SU-DHL-6 (cell line): ENCODE data around the gene AHSA1.

Experiments used
- H2AFZ ChIP-seq: fragments of 200-600 bp; sonication (generic); 2 replicates; pipeline ENCODE4 v1.6.1; 2014; ENCODE audit warnings: low read depth, mild to moderate bottlenecking, moderate library complexity, mixed read lengths, antibody characterized with exemption, low read length; ENCODE audit not compliant: severe bottlenecking
- H3F3A ChIP-seq: fragments of 200-600 bp; shearing (Covaris generic); 2 replicates; pipeline ENCODE4 v1.6.0; 2016; ENCODE audit warnings: antibody characterized with exemption, mild to moderate bottlenecking; ENCODE audit not compliant: insufficient read depth
- H3K27ac ChIP-seq: fragments of 200-600 bp; sonication (generic); 2 replicates; pipeline ENCODE4 v1.5.1; 2016; ENCODE audit warnings: low read depth, mild to moderate bottlenecking, low read length, moderate library complexity, mixed read lengths
- H3K27me3 ChIP-seq: fragments of 200-600 bp; sonication (generic), shearing (Covaris generic); 2 replicates; pipeline ENCODE4 v1.6.0; 2014; ENCODE audit warnings: mild to moderate bottlenecking, low read length
- H3K36me3 ChIP-seq: fragments of 200-600 bp; sonication (generic); 2 replicates; pipeline ENCODE4 v1.6.1; 2014; ENCODE audit warnings: mild to moderate bottlenecking, low read length, mixed read lengths
- H3K4me2 ChIP-seq: fragments of 300-600, 200-600 bp; shearing (Covaris generic), sonication (generic); 2 replicates; pipeline ENCODE4 v1.6.0; 2014; ENCODE audit warnings: low read length, low read depth, mild to moderate bottlenecking; ENCODE audit not compliant: poor library complexity, severe bottlenecking
- H3K4me3 ChIP-seq: fragments of 200-600 bp; sonication (generic); 2 replicates; pipeline ENCODE4 v1.5.1; 2014; ENCODE audit warnings: antibody characterized with exemption, low read length, mild to moderate bottlenecking, mixed read lengths; ENCODE audit not compliant: insufficient read depth, poor library complexity, severe bottlenecking
- H3K79me2 ChIP-seq: fragments of 200-600 bp; sonication (generic); 2 replicates; pipeline ENCODE4 v1.6.1; 2014; ENCODE audit warnings: mild to moderate bottlenecking, low read length, moderate library complexity; ENCODE audit not compliant: insufficient read depth
- H3K9ac ChIP-seq: fragments of 200-600 bp; sonication (generic); 2 replicates; pipeline ENCODE4 v1.7.0; 2014; ENCODE audit warnings: mild to moderate bottlenecking, low read length
- H3K9me2 ChIP-seq: fragments of 200-600 bp; sonication (generic); replicated peaks from 2 replicates; pipeline ENCODE4 v1.6.1; 2014; ENCODE audit warnings: low read length; ENCODE audit not compliant: insufficient read depth
- H3K9me3 ChIP-seq: fragments of 200-600 bp; sonication (generic); 2 replicates; pipeline ENCODE4 v1.6.1; 2014; ENCODE audit warnings: low read length, mixed read lengths; ENCODE audit not compliant: insufficient read depth
- H4K20me1 ChIP-seq: fragments of 200-600 bp; sonication (generic); 2 replicates; pipeline ENCODE4 v1.6.1; 2014; ENCODE audit warnings: low read depth, mild to moderate bottlenecking, antibody characterized with exemption, low read length, moderate library complexity, mixed read lengths
- EZH2phosphoT487 ChIP-seq: fragments of 200-600 bp; sonication (generic), shearing (Covaris generic); conservative IDR thresholded peaks from 2 replicates; pipeline ENCODE4 v1.6.1; 2018; ENCODE audit warnings: mild to moderate bottlenecking, antibody characterized with exemption, low read length, moderate library complexity, mixed read lengths
- TF ChIP-seq, protein P1 (sequence below): fragments of 200-600 bp; sonication (generic); IDR thresholded peaks from one replicate; pipeline ENCODE4 v1.5.1; 2017; ENCODE audit warnings: antibody characterized with exemption, mild to moderate bottlenecking, low read length, moderate library complexity; ENCODE audit not compliant: insufficient read depth, poor library complexity, severe bottlenecking

AHSA1 gene

DNA sequence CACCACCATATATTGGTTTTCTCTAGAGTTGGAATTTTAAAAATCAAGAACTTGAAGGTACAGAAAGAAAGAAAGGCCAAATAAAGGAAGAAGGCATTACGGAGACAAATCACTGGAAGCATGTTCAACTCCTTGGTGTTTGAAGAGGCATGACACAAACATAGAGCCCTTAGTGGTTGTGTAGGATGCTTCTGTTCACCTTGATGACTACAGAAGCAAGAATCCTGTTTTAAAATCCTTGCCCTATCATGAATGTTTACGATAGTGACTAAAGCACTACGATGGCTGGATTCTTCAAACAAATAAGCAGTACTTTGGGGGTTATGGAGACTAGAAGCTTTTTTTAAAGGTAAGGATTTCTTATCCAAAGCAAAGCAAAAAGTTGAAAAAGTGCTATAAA, 51.0 kb downstream of the AHSA1 start:
- Histone ChIP-seq H2AFZ (no peak overlapping the region), H3K9me2 (no peaks in the 10 kb centered on the region), H3K4me3 (no peak overlapping the region), H3K79me2 (no peaks in the 10 kb centered on the region), H3K27ac (no peak overlapping the region), H4K20me1 (no peaks in the 10 kb centered on the region), H3K9ac (no peak overlapping the region), H3K36me3 (0 out of 2 replicates have a peak, but pooled peaks cover 5% of the 10 kb centered on the region), H3K27me3 (no peaks in the 10 kb centered on the region), H3K4me2 (no peak overlapping the region), H3F3A (no peaks in the 10 kb centered on the region), H3K9me3 (no peaks in the 10 kb centered on the region)
- TF ChIP-seq, protein P1, sequence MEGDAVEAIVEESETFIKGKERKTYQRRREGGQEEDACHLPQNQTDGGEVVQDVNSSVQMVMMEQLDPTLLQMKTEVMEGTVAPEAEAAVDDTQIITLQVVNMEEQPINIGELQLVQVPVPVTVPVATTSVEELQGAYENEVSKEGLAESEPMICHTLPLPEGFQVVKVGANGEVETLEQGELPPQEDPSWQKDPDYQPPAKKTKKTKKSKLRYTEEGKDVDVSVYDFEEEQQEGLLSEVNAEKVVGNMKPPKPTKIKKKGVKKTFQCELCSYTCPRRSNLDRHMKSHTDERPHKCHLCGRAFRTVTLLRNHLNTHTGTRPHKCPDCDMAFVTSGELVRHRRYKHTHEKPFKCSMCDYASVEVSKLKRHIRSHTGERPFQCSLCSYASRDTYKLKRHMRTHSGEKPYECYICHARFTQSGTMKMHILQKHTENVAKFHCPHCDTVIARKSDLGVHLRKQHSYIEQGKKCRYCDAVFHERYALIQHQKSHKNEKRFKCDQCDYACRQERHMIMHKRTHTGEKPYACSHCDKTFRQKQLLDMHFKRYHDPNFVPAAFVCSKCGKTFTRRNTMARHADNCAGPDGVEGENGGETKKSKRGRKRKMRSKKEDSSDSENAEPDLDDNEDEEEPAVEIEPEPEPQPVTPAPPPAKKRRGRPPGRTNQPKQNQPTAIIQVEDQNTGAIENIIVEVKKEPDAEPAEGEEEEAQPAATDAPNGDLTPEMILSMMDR: no peak
- TF ChIP-seq EZH2phosphoT487: no peak

DNA sequence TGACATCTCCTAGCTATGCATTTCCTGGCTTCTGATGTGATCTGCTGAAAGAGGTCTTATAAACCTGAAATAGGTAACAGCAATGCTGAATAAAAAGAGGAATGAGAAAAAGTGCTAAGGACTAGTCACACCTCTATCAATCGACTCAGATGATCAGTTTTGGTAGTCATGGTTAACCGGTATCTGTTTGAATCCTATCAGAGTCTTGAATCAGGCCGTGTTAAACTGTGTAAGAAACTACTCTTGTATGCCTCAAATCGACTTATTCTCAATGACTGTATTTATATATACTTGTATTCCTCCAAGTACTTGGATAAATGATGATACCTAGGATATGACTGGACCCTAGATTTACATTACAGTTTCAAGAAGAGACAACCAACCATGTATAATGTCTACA, 51.5 kb downstream of the AHSA1 start:
- no peak overlapping the region for H3K4me2 ChIP-seq
- peaks cover 9% of the 10 kb centered on the region; the same call in 1 of the 2 replicates for H3K36me3 ChIP-seq
- no peak overlapping the region for H3K27ac ChIP-seq

DNA sequence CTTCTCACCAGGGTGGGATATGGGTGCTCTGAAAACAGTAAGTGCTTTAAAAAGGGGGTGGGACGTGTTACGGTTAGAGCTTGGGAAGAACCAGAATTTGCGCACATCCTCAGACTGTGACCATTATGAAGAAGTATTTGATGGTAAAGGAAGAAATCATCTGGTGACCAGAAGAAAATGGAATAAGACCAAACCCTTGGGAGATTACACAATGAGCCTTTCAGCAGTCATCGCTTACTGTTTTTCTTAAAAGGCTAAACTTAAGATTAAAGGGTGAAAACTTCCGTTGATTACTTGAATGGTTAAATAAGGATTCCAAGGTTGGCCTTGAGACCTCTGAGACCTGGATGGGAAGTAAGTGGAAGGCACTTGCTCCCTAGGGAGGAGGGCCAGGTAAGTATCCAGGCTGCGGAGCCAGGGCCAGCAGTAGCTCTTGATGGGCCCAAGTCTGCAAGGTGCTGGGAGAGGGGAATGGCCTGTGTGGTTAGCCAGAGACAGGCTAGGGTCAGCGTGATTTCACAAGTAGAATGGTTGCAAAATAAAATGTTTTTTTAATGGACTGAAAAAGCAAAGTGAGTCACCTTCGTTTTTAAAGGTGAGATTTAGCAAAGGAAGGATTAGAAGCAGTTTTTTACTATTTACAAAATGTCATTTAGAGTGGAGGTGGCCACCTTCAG, 53.7 kb downstream of the AHSA1 start:
- 0 out of 2 replicates have a peak, but pooled peaks cover 5% of the 10 kb centered on the region for H3F3A ChIP-seq
- H3K4me3 ChIP-seq: no peak overlapping the region
- H3K9me3 ChIP-seq: no peaks in the 10 kb centered on the region
- no peaks in the 10 kb centered on the region for H3K79me2 ChIP-seq
- no peak overlapping the region for H3K27ac ChIP-seq
- H4K20me1 ChIP-seq: no peaks in the 10 kb centered on the region
- H3K36me3 ChIP-seq: peaks cover 17% of the 10 kb centered on the region; the same call in 1 of the 2 replicates
- H3K4me2 ChIP-seq: no peak overlapping the region
- H3K9ac ChIP-seq: no peak overlapping the region
- no peaks in the 10 kb centered on the region for H3K9me2 ChIP-seq
- H2AFZ ChIP-seq: no peak overlapping the region
- TF ChIP-seq, protein P1: no peak
- no peak for TF ChIP-seq EZH2phosphoT487
- no peaks in the 10 kb centered on the region for H3K27me3 ChIP-seq

More for the DNA sequence above, 51.5 kb downstream of the AHSA1 start:
- Histone ChIP-seq H3K4me3 (no peak overlapping the region), H3K9me2 (no peaks in the 10 kb centered on the region), H3K27me3 (no peaks in the 10 kb centered on the region), H3F3A (no peaks in the 10 kb centered on the region), H4K20me1 (no peaks in the 10 kb centered on the region), H3K79me2 (no peaks in the 10 kb centered on the region), H3K9ac (no peak overlapping the region), H2AFZ (no peak overlapping the region), H3K9me3 (no peaks in the 10 kb centered on the region)
- TF ChIP-seq EZH2phosphoT487: no peak
- TF ChIP-seq, protein P1: no peak
